ENCODE data around the gene BRCA1.
A peak's percentile ranks its signal among the peaks of the same experiment; 100 is the strongest.
"Not testable (repeated sequence)": the region's sequence is repeated elsewhere in the genome, so short reads cannot be mapped to it uniquely, and the experiment has no call there.

BRCA1 gene

DNA sequence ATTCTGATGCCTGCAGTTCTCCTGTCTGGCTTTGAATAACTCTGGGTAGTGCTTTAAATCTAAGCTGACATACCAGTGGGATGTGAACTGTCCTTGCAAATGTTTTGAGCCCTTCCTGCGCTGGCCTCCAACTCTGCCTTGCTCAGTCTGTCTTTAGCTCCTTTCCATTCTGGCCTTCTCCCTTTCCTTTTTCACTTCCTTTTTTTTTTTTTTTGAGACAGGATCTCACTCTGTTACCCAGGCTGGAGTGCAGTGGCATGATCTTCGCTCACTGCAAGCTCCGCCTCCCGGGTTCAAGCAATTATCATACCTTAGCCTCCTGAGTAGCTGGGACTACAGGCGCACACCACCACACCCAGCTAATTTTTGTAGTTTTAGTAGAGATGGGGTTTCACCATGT is 8.3 kb upstream of the BRCA1 start:
- peak; percentile 12 for DNase-seq

DNA sequence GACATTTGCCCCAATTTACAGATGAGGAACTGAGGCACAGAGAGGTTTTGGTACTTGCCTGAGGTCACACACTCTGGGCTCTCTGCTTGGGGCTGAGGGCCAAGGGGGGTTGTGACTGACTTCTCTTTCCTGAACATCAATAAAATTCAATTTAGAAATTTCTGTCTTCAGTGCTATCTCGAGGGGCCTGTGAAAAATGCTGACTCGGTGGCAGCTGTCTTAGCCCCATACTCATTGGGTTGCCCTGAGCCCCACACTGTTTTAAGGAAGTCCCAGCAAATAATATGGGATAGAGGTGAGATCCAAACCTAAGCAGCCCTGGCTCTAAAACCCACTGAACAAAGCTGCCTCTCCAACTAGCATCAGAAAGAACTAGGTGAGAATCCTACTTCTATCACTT is 7.0 kb upstream of the BRCA1 start:
- DNase-seq: no peak

DNA sequence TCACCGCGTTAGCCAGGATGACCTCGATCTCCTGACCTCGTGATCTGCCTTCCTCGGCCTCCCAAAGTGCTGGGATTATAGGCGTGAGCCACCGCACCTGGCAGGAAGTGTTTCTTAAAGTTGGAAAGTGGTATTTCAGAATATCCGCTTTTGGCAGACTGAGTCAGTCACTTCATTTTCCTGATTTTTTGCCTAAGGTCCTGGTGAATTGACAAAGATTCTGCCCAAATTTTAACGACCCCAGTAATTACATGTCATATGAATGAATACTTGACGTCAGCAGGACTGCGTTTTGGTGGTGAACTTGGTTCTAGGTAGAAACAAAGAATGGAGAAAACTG is 4.5 kb upstream of the BRCA1 start:
- DNase-seq: peak; percentile 12

DNA sequence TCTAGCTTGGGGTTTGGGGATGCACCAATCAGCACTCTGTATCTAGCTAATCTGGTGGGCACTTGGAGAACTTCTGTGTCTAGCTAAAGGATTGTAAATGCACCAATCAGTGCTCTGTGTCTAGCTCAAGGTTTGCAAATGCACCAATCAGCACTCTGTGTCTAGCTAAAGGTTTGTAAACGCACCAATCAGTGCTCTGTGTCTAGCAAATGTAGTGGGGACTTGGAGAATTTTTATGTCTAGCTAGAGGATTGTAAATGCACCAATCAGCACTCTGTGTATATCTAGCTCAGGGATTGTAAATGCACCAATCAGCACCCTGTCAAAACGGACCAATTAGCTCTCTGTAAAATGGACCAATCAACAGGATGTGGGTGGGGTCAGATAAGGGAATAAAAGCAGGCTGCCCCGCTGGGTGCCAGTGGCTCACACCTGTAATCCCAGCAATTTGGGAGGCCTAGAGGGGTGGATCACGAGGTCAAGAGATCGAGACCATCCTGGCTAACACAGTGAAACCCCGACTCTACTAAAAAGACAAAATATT is 2.2 kb upstream of the BRCA1 start:
- peak; percentile 14 for DNase-seq

DNA sequence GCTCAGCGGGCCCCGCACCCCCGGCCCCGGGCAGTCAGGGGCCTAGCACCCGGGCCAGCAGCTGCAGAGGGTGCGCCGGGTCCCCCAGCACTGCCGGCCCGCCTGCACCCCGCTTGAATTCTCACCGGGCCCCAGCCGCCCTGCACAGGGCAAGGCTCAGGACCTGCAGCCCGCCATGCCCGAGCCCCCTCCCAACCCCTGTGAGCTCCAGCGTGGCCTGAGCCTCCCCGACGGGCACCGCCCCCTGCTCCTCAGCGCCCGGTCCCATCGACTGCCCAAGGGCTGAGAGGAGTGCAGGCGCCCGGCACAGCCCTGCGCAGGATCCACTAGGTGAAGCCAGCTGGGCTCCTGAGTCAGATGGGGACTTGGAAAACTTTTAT is 1.7 kb upstream of the BRCA1 start:
- DNase-seq: peak; percentile 45

DNA sequence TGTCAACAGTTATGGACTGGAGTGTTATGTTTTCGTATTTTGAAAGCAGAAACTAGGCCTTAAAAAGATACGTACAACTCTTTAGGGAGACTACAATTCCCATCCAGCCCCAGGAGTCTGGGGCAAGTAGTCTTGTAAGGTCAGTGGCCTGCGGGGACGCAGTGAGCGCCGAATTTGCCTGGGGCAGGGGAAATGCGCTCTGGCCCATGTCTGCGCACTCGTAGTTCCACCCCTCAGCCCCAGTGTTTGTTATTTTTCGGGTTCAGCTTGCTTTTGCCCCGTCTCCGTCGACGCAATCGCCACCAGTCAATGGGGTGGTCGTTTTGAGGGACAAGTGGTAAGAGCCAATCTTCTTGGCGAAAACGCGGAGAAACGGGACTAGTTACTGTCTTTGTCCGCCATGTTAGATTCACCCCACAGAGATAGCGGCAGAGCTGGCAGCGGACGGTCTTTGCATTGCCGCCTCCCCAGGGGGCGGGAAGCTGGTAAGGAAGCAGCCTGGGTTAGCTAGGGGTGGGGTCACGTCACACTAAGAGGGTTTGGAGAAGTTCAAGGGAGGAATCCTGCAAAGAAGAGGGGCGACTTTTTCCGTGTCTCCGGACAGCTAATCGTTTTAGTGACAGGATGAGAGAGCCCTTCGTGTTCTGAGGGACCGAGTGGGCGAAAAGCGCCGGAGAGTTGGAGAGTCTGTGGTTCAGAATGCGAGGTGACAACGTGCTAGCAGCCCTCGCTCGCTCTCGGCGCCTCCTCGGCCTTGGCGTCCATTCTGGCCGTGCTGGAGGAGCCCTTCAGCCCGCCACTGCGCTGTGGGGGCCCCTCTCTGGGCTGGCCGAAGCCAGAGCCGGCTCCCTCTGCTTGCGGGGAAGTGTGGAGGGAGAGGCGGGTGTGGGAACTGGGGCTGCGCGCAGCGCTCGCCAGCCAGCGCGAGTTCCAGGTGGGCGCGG is 1.1 kb upstream of the BRCA1 start:
- DNase-seq: peak; percentile 48

DNA sequence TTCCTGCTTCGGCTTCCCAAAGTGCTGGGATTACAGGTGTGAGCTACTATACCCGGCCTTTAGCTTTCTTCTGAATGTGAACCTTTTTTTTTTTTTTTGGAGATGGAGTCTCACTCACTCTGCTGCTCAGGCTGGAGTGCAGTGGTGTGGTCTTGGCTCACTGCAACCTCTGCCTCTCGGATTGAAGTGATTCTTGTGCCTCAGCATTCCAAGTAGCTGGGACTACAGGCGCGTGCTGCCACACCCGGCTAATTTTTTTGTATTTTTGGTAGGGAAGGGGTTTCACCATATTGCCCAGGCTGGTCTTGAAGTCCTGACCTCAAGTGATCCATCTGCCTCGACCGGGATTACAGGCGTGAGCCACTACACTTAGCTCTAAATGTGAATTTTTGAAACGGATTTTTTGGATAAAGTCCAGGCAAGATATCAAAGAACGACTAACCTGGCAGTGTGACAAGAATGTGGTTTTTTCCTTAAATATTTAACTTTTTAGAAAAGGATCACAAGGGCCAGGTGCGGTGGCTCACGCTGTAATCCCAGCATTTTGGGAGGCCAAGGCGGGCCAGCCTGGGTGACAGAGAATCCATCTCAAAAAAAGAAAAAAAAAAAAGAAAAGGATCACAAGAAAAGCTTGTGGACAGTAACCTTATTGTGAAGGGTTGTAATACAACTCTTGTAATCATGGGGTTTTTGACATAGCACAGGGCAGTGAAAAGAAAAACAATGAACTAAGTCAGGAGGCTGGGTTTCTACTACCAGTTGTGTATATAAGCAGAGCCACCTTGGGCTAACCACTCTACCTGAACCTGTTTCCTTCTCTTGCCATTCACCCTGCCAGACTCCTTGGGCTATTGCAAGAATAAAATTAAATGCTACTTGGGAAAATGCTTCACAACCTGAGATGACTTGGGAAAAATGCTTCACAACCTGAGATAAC is 6.2 kb downstream of the BRCA1 start:
- peak; percentile 15 for DNase-seq

DNA sequence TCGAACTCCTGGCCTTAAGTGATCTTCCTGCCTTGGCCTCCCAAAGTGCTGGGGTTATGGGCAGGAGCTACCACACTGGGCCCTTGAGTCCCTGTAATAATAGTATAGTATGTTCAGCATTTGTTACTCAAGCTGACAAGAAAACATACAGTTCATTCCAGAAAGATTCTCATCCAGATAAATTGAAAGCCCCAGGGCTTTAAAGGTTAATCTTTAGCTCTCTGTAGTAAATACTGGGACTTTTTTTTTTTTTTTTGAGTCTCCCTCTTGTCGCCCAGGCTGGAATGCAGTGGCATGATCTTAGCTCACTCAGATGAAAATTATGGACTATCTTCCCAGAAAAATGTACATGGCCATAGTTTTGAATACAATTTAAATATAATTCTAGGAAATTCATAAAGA is 11.0 kb downstream of the BRCA1 start:
- no peak for DNase-seq

DNA sequence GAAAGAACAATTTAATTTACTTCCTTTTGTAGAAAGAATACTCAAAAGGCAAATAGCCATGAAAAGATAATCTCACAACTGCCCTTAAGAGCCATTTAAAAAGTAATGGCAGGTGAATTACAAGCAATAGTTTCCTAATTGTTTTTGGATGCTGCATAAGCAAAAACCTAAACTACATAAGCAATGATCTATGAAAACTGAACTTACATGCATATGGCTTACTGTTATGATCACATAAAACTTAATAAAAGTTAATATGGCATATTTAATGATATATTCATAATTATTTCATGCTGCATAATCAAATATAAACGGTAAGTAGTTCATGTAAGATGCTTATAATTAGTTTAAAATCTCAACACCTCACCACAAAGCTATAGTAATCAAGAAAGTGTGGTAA is 18.6 kb downstream of the BRCA1 start:
- DNase-seq: no peak

DNA sequence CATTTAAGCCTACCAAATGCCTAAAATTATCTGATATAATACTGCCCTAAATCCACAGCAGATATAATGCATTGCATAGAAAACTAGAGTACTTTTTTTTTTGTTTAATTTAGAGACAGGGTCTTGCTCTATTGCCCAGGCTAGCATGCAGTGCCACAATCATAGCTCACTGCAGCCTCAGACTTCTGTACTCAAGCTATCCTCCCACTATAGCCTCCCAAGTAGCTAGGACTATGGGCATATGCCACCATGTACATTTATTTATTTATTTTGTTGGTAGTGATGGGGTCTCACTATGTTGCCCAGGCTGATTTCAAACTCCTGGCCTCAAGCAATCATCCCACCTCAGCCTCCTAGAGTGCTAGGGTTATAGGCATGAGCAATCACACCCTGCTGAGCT is 20.0 kb downstream of the BRCA1 start:
- DNase-seq: no peak

DNA sequence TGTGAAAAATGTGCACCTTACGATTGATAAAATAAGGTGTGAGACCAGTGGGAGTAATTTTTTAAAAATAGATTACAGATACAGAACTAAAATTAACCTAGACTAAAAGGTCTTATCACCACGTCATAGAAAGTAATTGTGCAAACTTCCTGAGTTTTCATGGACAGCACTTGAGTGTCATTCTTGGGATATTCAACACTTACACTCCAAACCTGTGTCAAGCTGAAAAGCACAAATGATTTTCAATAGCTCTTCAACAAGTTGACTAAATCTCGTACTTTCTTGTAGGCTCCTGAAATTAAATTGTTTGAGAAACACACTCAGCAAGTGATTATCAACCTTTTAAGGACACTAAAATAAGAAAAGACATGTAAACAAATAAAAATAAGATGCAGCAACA is 20.5 kb downstream of the BRCA1 start:
- DNase-seq: no peak

DNA sequence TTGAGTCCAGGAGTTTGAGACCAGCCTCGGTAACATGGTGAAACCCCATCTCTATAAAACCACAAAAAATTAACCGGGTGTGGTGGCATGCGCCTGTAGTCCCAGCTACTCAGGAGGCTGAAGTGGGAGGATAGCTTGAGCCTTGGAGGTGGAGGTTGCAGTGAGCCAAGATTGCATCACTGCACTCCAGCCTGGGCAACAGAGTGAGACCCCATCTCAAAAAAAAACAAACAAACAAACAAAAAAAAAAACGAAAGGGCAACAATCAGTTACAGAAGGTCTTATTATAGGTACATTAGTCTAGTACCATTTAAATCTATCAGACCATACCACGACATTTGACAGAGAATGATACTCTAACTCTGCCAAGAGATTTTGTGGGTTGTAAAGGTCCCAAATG is 29.8 kb downstream of the BRCA1 start:
- DNase-seq: not testable (repeated sequence)

DNA sequence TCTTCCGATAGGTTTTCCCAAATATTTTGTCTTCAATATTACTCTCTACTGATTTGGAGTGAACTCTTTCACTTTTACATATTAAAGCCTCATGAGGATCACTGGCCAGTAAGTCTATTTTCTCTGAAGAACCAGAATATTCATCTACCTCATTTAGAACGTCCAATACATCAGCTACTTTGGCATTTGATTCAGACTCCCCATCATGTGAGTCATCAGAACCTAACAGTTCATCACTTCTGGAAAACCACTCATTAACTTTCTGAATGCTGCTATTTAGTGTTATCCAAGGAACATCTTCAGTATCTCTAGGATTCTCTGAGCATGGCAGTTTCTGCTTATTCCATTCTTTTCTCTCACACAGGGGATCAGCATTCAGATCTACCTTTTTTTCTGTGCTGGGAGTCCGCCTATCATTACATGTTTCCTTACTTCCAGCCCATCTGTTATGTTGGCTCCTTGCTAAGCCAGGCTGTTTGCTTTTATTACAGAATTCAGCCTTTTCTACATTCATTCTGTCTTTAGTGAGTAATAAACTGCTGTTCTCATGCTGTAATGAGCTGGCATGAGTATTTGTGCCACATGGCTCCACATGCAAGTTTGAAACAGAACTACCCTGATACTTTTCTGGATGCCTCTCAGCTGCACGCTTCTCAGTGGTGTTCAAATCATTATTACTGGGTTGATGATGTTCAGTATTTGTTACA is 30.9 kb downstream of the BRCA1 start:
- no peak for DNase-seq

DNA sequence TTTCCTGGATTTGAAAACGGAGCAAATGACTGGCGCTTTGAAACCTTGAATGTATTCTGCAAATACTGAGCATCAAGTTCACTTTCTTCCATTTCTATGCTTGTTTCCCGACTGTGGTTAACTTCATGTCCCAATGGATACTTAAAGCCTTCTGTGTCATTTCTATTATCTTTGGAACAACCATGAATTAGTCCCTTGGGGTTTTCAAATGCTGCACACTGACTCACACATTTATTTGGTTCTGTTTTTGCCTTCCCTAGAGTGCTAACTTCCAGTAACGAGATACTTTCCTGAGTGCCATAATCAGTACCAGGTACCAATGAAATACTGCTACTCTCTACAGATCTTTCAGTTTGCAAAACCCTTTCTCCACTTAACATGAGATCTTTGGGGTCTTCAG is 32.3 kb downstream of the BRCA1 start:
- no peak for DNase-seq

DNA sequence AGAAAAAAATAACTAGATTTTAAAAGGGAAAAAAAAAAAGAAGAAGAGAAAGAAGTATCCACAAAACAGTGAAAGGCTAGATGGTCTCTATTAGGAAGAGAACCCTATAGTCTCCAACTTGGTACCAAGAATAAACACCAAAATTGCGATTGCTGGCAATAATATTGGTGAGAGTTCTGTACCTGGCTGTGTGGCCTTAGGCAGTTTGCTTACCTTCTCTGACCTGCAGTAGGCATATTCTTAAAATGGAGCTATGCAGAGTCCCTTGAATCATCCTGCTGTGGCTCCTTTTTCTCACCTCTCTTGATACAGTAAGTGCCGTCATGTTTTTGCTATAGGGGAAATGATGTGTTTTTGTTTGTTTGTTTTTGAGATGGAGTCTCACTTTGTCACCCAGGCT is 35.1 kb downstream of the BRCA1 start:
- no peak for DNase-seq

DNA sequence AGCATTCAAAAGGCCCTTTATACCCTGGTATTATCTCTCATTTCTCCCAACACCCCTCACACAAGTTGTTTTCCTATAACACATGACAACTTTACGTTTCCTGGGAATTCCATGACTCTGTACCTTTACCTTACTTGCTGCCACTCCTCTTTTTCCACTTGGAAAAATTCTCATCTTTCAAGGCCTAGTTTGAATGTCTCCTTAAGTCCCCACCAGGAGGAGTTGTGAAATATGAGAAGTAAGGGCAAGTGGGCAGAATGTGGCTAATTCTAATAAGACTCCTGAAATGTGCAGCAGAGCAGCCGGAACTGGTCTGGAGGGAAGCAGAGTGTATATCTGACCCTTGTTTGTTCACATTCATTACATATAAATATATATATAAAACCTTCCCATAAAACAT is 39.7 kb downstream of the BRCA1 start:
- DNase-seq: no peak

DNA sequence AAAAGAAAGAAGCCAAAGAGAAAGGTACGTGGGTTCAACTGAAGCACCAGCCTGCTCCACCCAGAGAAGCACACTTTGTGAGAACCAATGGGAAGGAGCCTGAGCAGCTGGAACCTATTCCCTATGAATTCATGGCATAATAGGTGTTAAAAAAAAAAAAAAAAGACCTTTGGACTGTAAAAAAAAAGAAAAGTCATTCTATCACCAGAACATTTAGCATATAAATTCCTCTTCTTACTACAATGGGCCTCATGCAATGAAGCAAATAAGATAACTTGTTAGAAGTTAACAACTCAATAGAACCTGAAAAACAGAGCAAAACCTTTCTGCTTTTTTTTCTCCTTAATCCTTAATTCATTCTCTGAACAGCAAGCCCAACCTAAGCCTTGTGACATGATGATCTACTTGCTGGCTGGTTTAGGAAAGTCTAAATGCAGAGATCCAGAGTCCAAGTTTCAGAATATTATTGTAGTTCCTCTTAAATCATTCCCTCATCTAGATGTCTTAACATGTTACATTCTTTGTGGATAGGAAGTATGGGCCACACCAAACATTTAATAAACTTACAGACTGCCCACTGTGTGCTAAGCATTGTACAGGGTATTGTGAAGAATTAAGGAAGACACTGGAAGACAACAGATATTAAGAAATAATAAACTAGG is 45.4 kb downstream of the BRCA1 start:
- DNase-seq: no peak

DNA sequence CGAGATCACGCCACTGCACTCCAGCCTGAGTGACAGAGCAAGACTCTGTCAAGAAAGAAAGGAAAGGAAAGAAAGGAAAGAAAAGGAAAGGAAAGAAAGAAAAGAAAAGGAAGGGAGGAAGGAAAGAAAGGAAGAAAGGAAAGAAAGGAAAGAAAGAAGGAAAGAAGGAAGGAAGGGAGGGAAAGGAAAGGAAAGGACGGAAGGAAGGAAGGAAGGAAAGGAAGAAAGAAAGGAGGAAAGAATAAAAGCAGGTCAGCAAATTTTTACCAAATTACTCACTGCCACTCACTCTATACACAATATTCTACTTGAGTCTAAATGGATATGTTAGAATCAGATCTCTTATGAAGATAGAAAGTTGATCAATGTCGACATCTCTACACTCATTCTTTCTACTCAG is 50.3 kb downstream of the BRCA1 start:
- no peak for DNase-seq

DNA sequence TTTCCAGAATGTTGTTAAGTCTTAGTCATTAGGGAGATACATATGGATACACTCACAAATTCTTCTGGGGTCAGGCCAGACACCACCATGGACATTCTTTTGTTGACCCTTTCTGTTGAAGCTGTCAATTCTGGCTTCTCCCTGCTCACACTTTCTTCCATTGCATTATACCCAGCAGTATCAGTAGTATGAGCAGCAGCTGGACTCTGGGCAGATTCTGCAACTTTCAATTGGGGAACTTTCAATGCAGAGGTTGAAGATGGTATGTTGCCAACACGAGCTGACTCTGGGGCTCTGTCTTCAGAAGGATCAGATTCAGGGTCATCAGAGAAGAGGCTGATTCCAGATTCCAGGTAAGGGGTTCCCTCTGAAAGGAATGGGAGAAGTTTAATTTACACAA is 54.3 kb downstream of the BRCA1 start:
- no peak for DNase-seq

DNA sequence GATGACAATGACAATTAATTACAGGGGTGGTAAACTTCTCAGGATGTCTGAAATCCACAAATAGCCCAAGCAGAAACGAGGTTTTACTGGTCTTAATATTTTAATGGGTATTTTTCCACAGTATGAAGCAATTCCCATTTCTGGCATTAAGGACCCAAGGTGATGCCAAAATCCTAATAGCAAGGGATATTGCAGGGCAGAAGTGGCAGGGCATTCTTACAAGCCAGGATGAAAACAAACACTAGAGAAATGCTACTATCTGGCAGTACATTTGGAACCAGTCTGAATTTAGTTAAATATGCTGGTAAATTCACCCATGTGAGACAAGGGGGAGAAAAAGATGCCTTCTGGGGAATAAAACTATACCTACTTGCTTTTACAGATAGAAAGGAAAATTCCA is 54.9 kb downstream of the BRCA1 start:
- no peak for DNase-seq

DNA sequence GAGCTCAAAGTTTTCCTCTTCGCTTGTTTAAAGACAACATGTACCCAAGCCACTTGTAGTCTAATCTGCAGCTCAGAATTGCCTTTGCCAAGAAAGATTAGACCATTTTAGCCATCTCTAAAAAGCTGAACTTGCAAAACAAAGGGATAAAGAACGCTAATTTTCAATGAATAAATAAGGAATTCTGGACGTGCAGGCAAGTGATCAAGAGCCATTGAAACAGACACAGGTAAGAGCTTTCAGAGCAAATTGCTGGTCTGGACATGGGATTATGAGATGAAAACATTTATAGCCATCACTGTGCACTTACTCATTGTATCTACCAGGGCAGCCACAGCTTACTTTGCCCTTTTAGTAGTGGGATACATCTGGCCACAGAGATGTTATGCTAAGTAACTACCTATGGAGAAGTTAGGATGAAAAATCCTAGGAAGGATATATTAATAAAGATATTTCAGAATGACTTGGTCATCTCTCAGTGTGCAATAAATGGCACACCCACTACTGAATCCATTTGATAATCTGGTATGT is 55.7 kb downstream of the BRCA1 start:
- no peak for DNase-seq

Measured in islet precursor cell (in vitro differentiated cells).